IPS DF 4.7 (cell line): ENCODE data around the gene PRKAG1.

Experiments used
- DNase-seq: peaks from one replicate; pipeline ENCODE4 v3.0.0-alpha.2; 2013; ENCODE audit warnings: low spot score; ENCODE audit errors: extremely low read depth

Gene PRKAG1

DNA sequence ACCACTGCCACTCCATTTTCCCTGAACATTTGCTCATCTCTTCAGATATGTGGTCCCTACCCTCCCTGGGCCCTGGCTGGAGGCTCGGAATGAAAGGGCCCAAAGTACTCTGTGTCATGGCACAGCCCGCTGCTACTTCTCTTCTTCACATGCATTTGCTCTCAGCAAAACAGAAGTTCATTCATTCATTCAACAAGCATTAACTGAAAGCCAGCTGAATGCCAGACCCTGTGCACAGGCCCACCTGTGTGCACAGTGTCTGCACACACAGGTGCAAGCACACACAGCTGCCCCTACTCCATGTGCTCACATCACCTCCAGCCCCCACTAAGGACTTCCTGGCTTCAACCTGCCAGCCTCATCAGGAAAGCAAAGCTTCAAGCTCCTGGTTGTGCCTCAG lies 32.7 kb downstream of the PRKAG1 start:
- no peak for DNase-seq

DNA sequence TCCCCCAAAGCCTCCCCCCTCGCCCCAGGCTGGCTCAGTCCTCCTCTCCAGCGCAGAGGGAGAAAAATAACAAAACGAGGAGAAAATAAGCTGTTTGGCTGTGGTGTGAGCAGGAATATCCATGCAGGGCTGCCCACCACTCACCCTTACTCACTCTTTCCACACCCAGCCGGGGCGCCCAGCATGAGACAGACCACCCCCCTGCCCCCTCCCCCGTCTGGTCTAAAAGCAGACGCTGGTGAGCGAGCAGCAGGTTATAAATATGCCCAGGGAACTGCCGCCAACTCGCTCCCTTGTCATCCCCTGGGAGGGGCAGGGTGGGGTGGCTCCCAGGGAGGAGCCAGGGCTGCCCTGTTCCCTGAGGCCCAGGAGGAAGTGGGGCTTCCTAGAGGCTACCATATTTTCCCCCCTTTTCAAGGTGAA lies 33.1 kb downstream of the PRKAG1 start:
- no peak for DNase-seq

DNA sequence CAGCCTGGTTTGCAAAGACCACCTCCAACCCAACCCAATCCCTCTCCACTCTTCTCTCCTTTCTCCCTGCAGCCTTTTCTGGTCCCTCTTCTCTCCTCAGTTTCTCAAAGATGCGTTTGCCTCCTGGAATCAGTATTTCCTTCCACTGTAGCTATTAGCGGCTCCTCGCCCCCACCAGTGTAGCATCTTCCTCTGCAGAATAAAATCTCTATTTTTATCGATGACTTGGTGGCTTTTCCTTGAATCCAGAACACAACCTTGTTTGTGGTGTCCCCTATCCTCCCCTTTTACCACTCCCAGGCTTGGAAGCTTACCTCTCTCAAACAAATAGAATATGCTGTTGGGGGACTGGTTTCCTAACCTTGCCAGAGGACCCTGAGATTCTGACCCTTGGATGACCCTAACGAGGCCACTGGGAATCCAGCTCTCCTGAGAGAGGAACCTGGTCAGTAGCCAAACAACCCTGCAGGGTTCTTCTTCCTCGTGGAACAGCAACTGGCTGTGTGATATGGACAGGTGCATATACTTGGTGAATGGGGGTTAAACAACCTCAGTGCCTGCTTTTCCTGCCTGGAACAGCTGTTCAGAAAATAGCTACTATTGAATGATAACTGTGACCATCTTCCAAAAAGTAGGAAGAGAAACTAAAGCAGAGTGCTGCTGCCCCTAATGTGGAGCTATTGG lies 36.0 kb downstream of the PRKAG1 start:
- DNase-seq, result no peak

DNA sequence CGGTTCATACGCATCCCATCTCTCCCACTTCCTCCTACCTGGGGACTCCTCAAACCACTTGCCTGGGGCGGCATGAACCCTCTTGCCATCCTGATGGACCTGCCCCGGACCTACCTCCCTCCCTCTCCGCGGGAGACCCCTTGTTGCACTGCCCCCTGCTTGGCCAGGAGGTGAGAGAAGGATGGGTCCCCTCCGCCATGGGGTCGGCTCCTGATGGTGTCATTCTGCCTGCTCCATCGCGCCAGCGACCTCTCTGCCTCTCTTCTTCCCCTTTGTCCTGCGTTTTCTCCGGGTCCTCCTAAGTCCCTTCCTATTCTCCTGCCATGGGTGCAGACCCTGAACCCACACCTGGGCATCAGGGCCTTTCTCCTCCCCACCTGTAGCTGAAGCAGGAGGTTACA lies 36.8 kb downstream of the PRKAG1 start:
- DNase-seq, result no peak

DNA sequence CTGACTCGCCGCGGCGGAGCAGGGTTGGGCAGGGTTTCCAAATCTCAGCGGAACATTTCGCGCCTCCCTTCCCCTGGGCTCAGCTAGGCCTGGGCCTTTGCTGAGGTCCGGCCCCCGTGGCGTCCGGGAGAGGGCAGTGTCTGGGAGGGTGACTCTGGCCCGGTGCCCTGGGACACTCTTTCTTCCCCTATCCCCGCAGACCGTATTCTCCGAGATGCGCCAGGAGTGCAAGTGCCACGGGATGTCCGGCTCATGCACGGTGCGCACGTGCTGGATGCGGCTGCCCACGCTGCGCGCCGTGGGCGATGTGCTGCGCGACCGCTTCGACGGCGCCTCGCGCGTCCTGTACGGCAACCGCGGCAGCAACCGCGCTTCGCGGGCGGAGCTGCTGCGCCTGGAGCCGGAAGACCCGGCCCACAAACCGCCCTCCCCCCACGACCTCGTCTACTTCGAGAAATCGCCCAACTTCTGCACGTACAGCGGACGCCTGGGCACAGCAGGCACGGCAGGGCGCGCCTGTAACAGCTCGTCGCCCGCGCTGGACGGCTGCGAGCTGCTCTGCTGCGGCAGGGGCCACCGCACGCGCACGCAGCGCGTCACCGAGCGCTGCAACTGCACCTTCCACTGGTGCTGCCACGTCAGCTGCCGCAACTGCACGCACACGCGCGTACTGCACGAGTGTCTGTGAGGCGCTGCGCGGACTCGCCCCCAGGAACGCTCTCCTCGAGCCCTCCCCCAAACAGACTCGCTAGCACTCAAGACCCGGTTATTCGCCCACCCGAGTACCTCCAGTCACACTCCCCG lies 37.4 kb downstream of the PRKAG1 start:
- DNase-seq, result no peak

DNA sequence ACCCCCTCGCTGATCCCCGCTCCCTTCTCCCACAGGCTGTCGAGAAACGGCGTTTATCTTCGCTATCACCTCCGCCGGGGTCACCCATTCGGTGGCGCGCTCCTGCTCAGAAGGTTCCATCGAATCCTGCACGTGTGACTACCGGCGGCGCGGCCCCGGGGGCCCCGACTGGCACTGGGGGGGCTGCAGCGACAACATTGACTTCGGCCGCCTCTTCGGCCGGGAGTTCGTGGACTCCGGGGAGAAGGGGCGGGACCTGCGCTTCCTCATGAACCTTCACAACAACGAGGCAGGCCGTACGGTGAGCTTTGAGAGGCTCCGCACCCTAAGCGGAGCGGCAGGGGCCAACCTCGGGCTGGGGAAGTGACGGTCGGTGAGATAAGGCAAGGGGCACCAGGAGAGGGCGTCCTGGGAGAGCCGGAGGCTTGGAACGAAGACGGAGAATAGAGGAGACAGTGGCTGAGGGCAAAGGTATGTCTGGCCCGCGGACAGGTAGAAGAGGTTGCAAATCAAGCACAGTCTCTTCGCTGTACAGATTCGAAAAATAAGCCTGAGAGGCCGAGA lies 38.1 kb downstream of the PRKAG1 start:
- DNase-seq, result no peak

DNA sequence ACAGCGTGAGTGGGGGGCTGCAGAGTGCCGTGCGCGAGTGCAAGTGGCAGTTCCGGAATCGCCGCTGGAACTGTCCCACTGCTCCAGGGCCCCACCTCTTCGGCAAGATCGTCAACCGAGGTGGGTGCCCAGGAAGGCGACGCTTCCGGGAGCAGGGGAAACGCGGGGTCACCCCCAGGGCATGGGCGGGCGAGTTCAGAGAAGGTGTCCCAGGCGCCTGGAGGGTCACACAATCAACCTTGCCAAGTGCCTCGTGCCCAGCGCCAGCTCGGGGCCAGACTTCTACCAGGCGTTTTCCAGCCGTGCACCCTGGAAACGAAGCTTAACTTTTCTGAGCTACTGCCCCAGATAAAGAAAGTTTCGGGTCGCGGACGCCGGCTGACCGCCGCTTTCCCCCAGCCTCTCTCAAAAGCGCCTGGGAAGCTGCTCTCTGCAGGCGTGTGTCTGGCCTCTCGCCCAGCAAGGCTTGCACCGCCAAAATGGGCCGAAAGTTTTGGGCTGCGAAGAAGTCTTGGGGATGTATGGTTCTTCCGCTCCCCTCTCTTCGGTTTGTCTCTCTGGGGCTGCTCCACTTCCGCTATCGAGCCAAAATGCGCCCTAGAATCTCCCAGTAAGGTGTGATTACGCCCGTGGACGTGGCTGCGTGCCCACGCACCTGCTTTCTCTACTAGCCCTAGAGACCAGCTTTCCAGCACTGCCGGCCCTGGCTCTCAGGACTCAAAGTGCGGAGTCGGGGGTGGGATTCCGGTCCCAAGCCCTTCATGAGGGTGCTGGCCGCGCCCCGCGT lies 38.8 kb downstream of the PRKAG1 start:
- DNase-seq, result no peak

DNA sequence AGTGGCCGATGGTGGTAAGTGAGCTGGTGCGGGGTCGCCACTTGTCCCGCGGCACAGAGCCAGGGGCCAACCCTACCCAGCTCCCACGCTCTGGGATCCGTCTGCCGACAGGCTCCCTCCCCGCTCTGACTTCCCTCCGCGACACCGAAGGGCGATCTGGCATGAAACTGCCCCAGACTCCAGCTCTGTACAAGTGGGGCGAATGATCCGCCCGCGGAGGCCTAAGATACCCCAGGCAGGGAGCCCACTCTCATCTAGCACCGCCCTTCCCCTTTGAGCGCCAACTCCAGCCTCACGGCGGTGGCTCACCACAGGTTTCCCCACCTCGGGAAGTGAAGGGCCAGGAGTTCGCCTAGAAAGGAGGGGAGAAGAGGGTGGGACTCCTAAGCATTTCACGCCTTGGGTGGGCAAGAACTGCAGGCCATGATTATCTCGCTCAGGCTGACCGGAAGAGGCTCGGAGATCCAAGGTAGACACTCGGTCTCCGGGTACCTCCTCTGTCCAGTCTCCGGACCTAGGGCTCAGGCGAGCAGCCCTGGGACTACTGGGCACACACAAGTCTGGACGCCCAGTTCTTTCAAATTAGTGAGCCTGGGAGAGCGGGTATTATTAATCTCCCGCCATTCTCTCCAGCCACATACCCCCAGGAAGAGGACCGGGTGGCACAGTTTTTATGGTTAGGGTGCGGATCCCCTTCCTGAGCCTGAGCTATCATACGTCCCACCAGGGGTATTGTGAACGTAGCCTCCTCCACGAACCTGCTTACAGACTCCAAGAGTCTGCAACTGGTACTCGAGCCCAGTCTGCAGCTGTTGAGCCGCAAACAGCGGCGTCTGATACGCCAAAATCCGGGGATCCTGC lies 39.6 kb downstream of the PRKAG1 start:
- no peak for DNase-seq

DNA sequence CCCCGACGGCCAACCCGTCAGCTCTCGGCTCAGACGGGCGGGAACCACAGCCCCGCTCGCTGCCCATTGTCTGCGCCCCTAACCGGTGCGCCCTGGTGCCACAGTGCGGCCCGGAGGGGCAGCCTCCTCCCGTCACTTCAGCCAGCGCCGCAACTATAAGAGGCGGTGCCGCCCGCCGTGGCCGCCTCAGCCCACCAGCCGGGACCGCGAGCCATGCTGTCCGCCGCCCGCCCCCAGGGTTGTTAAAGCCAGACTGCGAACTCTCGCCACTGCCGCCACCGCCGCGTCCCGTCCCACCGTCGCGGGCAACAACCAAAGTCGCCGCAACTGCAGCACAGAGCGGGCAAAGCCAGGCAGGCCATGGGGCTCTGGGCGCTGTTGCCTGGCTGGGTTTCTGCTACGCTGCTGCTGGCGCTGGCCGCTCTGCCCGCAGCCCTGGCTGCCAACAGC lies 40.3 kb downstream of the PRKAG1 start, which contains the start of gene WNT1:
Gene WNT1, plus strand, starts transcription at position 32 of the 450 bp plus-strand sequence. Its CDS starts 329 bp downstream, at position 361.
- no peak for DNase-seq

DNA sequence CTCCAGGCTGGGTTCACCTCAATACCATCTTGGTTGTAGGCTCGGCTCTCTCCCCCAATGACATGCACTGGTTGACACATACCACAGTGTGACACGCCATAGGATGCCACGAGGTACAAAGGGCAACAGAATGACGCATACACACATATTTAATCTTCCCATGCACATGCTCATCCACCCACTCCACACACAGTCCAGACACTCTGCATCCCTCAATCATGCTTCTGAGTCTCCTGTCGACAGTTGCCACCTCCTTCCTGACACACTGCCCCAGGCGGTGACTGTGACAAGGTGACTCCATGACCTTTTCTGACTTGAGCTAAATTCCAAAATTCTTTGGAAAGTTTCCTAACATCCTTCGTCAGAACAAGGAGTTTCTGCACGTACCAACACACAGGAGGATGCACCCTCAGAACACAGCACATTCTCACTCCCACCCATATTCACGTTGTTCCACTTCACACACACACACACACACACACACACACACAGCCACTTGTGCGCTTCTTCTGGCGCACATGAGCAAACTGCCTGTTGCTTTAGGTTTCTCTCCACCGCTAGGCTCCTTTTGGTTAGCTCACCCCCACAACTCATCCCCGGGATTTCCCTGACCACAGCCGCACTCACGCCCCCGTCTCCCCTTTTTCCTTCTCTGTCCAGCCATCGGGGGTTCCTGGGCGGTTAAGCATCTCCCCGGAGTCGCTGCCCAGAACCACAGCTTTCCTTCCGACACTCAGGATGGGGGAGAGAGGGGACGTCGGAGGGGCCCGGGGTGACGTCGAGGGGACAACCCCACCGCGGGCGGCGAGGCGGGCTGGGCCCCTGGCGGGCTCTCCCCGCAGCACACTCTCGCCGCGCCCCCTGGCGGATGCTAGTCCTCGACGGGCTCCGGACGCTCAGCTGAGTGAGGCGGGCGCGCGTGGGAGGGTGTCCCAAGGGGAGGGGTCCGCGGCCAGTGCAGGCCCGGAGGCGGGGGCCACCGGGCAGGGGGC lies 41.0 kb downstream of the PRKAG1 start:
- no peak for DNase-seq

DNA sequence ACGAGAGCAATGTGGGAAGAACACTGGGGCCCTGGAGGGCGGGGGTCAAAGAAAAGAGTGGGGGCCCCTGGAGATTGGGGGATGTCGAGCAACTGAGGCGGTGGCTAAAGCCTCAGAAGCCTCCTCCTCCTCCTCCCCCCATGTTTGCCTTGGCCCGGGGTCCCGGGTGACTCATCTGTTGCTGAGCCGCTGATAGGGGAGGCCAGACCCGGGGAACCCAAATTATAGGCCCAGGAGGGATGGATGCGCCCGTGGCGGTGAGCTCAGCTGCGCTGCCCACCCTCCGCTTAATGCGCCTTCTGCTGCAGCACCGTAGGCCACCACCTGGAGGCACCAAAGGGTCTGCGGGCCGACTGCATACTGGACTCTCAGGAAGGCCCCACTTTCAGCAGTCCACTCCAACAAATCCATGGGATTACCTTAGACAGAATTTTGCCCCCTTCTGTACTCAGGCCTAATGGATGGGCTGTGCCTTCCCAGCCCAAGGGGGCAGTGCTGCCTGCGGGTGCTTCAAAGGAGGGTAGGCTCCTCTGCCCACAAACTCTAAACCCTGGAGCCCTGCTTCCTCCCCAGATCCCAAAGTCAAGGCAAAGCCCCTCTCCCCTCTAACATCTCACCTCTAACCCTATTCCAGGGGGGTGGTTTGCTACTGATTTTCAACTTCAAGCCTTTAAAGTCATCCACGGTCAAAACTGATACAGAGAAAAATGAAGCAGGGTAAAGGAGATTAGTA lies 44.5 kb downstream of the PRKAG1 start:
- no peak for DNase-seq

DNA sequence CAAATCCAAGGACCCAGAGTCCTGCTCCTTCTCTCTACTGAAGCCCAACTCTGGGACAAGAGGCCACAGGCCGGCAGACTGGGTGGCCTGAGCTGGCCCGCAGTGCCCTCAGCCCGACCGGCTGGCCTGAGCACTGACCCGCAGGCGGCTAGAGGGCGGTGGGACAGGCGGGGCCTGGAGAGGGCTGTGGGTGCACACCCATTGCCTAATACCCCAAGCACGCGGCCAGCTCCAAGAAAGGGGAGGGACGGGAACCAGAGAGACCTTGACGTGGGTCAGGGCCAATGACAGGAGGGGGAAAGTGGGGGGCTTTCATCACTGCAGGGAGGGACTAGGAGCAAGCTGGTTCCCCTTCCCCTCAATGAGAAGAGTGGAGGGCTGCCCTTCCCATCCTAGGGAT lies 45.0 kb downstream of the PRKAG1 start:
- DNase-seq, result no peak

DNA sequence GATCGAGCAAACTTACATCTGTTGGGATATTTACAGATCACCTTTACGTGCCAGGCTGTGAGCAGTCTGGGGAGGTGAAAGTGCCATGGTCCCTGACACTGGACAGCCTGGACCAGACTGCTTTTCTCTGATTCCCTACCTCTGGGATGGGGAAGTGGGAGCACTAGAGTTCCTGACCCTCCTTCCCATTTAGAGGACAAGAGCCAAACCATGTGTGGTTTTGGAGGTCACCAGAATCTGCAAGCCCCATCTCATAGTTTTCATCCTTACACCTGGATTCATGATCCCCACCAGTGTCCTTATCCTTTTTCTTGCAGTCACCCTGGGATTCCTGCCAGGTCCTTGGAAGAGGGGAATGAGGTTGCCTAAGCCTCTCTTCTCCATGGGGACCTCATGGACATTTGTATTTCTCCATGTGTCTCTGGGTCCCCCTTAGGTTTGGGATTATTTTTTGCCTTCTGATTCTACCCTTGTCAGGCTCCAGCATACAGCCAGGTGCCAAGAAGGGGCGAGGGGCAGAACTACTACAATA lies 45.6 kb downstream of the PRKAG1 start:
- DNase-seq, result no peak

DNA sequence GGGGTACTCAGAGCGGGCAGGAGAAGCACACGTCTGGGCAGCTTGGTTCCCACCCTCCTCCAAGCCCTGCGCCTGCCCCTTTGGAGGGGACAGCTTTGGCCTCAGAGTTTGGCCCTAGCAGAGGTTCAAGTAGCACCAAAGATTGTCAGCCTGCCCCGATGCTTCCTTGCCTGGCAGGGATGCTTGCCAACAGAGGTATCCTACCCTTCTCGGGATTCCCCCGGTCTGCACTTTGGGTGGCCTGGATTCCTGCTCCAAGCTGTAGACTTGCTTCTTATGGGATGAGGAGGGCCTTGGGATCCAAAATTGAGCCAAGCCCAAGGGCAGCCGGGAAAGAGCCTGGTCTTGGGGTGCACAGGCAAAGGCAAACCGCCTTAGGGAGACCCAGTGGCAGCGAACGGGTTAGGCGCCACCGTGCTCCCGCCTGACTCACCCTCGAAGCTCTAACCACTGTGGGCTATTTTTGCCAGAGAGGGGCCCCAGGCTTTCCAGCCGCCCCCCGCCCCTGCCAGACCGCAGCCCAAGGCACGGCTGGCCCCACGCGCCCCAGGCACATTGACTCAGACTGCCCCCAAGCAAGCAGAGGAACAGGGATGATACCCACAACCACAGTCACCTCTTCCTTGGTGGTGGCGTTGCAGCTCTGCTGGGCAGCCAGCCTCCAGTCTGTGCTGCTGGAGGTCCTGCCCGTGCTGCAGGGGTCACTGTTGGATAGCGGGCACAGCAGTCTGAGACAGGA lies 46.2 kb downstream of the PRKAG1 start:
- DNase-seq, result no peak

DNA sequence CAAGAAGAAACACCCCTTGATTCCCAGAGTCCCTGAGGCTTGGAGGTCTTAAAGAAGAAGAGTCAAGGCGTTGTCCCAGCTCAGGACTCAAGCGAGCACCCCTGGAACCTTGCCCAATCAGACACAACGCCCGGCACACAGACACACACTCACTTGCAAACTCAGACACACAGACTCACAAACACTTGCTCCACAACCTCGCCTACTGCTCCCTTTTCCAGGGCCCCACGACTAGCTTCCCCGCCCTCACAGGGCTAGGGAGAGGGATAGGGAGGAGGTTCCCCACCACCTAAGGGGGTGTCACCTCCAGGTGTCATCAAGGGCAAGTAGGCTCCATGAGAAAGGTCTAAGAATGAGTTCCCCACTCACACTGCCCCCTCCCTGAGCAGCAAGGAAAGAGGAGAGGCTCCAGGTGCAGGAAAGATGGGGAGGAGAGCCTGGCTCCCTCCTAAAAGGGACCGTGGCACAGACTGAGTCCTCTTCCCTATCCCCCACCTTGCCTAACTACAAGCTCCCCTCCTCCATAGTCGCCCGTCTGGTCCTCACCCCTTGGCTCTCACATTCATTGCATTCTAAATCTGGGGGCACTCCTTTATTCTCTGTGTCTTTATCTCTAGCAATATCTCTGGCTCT lies 47.8 kb downstream of the PRKAG1 start:
- no peak for DNase-seq

DNA sequence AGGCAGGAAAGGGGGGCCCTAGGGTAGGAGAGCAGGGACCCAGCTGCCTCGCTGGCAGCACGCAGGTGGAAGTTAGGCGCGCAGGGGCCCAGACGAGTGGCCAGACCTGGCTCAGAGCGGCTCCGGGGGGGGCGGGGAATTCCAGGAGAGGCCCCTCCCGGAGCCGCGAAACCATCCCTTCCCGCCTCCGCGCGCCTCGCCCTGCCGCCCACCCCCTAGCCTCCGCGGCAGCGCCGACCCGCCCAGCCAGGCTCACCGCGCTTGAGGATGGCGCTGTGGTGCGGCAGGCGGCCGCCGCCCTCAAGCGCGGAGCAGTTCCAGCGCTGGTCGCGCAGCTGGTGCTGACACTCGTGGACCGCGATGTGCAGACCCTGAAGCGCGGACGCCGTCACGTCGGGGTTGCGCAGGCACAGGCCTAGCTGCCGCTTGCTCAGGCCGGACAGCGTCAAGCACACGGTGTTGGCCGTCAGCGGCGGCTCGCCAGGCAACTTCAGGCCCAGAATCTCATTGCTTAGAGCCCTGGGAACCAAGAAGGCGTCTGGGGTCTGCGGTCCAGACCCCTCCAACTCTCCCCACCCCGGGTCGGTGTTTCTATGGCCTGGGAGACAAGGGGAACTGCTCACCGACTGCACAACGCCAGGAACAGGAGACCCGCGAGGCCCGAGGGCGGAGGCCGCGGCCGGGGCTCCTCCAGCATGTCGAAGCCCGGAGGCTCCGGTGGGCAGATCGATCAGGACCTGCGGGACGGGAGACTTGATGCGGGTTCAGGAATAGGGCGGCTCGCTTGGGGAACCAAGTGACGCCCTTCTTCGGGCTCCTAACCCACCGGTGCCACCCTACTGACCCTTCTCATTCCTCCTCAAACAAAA lies 48.5 kb downstream of the PRKAG1 start:
- no peak for DNase-seq
